Fibroblast of pulmonary artery (primary cell): ENCODE measurements around the gene MACC1.

Source experiments
- DNase-seq: peaks from one replicate; pipeline ENCODE4 v3.0.0-alpha.2; 2010; ENCODE audit warnings: low read depth
- H3K4me3 ChIP-seq: replicated peaks from 2 replicates; pipeline ENCODE4 v1.5.1; 2011; ENCODE audit warnings: low read depth, mild to moderate bottlenecking, control low read depth, low read length, moderate library complexity
- CTCF ChIP-seq: IDR thresholded peaks from 2 replicates; pipeline ENCODE4 v1.5.1; 2011; ENCODE audit warnings: mild to moderate bottlenecking, control low read depth, low read length, inconsistent platforms; ENCODE audit errors: missing control alignments

MACC1 gene

GRCh38 chr7:20085086-20085485, 132.1 kb downstream of the MACC1 start:
- no peak for TF ChIP-seq CTCF
- peak; percentile 18 for DNase-seq
- H3K4me3 ChIP-seq, result no peak overlapping the region
